ENCODE results near the gene SZT2.
A peak's percentile ranks its signal among the peaks of the same experiment; 100 is the strongest.

SZT2 gene

DNA sequence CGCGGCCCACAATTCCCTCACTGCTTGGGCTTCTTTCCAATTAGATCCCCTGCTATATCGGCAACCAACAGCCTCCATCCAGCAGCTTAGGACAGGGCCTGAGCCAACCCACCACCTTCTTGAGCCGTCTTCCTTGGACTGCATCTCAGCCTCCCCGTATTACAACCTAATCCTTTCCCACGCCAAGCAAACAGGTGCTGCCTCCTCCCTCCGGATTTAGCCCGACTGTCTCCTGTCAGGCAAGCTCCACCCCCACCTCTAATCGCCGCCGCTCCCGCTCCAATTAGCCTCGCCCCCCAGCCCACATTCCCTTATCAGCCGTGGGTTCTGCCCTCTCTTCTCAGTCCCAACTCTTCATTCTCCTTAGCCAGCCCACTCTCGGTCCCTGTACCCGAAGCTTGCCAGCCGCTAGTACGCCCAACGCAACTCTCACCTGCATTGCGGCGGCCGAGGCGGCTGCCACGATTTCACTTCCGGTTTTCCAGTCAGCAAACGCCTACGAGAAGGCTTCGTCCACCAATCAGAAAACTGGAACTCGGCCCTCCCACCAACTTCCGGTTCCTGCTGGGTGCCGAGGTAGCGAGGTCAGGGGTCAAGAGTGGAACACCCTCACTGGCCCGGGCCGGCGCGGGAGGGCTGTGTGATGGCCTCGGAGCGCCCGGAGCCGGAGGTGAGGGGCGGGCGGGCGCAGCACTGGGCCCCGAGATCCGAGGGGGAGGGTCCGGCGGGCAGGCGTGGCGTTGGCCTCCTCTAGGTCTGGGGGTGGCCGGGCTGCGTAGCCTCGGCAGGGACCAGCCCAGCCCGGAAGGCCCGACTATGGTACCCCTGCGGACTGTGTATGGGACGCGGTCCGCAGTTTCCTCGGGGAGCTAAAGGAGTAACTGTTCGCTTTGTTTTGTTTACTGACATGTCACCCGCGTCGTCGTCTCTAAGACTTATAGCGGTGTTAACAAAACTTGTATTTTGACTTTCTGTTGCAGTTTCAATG is at the start of gene SZT2, which contains the start of gene MED8:
TSS of gene SZT2 (plus strand) at position 574 of the 988 bp plus-strand sequence. CDS start at position 644, 70 bp downstream.
TSS of gene MED8 (minus strand) at position 475 of the 988 bp plus-strand sequence. CDS start at position 439, 36 bp downstream.
- peak; percentile 66 for FAIRE-seq

DNA sequence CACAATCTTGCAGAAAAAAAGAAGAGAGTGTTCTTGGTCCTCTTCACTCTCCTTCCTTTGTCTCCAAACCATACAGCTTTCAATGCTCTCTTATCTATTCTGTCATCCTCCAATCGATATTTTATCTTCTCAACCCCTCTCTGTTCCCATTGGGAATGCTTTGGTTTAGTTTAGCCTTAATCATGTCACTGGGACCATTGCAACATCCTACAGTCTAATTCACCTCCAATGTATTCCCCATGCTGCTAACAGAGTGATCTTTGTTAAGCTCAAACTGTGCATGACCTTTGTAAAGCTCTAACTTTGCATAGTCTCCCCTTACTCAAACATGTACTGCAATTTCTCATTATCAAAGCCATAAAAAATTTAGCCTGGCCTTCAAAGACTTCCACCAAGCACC is 49.1 kb upstream of the SZT2 start:
- FAIRE-seq = no peak

DNA sequence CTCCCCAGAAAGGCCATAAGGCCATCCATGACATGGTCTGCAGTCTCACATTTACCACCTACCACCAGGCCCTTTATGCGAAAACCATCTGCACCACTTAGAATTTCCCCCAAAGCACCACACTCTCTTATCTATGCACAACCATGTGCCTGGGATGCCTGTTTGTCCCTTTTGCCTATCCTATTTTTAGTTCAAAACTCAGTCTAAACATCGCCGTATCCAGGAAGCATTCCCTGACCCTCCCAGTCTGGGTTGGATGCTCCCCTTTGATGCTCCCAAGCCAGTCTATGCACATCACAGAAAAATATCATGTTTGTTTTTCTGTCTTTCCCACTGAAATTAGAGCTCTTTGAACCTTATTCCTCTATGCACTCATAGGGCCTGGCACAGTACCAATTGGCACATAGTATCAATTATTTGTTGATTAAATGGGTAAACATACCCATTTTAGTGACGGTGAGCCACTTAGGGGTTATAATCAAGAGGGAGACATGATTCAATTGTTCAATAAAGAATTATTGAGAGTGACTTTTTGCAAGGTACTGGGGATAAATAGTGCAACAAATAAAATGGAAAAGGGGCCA is 45.3 kb upstream of the SZT2 start:
- no peak for FAIRE-seq

DNA sequence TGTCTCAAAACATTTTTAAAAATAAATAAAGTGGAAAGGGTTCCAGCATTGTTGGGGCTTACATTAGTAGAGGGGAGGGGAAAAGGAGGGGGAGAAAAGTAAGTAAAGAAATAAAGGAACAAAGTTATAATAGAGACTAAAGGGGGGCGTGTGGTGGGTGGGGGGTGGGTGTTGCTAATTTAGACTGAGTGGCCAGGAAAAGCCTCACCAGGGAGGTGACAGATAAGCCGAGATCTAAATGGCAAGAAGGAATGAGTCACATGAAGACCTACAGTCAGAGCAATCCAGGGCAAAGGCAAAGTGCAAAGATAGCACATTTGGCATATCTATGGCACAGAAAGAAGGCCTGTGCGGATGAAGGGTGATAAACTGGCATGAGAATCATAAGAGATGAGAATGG is 44.6 kb upstream of the SZT2 start:
- FAIRE-seq = no peak

DNA sequence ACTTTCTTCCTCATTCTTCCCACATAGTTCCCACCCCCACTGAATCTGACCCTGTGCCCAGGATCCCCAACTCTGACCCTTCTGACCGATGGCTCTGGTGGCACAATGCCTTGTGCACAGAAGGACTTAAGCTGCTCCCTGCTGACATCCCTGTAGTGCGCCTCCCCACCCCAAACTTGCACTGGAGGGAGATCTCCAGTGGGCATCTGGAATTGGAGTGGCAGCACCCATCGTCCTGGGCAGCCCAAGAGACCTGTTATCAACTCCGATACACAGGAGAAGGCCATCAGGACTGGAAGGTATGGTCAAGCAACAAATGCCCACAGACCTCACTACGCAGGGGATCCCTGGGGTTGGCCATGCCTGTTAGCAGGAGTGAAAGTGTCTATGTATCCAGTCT is 43.1 kb upstream of the SZT2 start:
- no peak for FAIRE-seq

DNA sequence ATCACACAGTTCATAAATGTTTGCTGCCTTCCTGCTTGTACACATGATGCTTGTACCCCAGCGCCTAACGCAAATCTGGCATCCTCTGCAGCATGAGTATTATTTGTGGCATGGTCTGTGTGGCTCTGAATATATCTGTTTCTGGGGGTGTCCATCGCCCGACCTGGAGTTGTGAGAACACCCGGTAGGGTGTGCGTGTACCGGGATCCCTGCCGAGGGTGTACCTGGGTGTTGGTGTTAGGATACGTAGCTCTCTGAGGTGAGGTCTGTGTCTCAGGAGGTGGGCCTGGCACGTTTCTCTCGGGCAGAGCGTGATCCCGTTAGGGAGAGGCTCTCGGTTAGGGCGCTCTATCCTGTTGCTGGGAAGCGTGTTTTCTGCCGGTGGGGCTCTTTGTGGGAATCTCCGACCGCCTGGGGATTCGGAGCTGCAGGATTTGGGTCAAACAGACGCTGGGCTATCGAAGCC is 41.3 kb upstream of the SZT2 start:
- FAIRE-seq = no peak

DNA sequence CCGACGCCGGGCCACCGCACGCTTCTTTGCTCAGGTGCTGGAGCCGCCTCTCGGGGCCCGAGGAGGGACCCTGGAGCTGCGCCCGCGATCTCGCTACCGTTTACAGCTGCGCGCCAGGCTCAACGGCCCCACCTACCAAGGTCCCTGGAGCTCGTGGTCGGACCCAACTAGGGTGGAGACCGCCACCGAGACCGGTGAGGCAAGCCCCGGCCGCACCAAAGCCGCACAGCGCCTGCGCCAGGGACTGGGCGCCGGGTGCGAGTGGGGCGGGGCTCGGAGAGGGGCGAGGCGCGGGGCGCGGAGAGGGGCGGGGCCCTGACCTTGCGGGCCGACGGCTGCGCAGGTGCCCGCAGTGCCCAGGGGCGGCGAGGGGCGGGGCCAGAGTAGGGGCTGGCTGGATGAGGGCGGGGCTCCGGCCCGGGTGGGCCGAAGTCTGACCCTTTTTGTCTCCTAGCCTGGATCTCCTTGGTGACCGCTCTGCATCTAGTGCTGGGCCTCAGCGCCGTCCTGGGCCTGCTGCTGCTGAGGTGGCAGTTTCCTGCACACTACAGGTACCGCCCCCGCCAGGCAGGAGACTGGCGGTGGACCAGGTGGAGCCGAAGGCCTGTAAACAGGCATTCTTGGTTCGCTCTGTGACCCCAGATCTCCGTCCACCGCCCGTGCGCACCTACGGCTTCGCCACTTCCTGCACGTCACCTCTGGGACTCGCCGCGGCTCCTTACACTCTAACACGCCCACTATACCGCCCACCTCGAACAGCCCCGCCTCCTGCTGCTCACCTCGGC is 40.7 kb upstream of the SZT2 start:
- FAIRE-seq = no peak

DNA sequence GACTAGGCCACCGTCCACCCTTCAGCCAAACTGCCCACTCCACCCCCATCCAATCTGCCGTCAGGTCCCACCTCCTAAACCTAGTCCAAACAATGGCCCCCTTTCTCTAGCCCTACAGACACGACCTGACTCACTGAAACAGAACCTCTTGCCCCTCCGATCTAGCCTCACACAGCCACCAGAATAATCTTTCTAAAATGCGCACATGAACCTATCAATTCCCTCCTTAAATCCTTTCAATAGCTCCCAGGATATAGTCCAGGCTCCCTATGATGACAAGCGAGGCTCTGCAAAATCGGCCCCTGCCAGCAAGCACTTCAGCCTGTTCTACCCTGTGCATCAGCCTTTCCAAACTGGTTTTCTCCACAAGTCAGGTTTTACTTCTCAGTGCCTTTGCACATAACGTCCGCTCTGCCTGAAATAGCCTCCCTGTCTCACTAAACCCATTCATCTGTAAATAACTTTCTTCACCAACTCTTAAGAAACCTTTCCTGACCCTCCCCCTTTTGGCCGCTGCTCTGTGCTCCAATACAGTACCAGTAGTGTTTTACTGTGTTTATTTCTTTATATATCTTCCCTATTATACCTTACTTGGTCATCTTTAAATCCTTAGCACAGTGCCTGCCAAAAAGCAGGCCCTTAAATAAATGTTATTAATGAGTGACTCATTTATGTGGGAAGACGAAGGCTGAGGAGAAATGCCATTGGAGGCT is 39.9 kb upstream of the SZT2 start:
- no peak for FAIRE-seq

DNA sequence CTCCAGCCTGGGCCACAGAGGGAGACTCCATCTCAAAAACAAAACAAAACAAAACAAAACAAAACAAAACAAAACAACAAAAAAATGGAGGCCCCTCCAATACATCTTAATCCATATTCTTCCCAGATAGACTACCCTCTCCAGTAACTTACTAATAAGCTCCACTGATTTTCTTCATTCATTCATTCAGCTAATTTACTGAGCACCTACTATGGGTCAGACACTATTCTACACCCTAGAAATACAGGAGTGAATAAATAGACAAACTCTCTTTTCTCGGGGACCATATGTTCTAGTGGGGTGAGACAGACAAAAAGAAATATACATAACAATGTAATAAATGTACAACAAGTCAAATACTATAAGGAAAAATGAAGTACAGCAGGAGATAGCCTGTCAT is 38.7 kb upstream of the SZT2 start:
- FAIRE-seq = no peak

DNA sequence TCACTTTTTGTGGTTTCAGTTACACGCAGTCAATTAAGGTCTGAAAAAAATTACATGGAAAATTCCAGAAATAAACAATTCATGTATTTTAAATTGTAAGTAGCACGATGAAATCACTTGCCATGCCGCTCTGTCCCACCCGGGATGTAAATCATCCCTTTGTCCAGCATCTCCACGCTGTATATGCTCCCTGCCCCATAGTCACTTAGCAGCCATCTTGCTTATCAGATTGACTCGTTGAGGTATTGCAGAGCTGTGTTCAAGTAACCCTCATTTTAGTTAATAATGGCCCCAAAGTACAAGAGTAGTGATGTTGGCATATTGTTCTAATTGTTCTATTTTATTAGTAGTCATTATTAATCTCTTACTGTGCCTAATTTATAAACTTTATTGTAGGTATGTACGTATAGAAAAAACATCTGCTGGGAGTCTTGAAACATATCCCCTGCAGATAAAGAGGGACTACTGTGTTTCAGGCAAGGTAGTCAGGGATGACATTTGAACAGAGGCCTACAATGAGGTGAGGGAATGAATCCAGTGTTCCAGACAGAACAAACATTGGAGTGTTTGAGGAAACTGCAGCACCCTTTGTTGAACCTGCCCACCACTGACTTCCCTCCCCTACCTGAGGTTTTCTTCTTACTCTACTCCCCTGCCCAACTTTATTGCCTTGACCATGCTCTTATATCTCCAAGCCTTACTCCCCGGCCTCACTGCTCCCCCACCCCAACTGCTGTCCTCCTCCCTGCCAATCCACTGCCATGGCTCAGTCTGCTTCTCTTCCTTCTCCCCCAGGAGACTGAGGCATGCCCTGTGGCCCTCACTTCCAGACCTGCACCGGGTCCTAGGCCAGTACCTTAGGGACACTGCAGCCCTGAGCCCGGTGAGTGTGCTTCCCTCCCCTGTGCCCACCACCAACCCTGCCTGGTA is 38.0 kb upstream of the SZT2 start:
- FAIRE-seq = no peak

DNA sequence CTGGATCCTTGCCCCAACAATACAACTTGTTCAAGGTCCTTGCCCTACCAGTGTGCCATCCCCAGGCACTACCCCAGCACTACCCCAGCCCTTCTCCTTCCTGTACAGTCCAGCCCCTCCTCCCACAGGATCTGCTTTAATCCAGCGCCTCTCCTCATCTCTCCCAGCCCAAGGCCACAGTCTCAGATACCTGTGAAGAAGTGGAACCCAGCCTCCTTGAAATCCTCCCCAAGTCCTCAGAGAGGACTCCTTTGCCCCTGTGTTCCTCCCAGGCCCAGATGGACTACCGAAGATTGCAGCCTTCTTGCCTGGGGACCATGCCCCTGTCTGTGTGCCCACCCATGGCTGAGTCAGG is 37.4 kb upstream of the SZT2 start:
- no peak for FAIRE-seq

DNA sequence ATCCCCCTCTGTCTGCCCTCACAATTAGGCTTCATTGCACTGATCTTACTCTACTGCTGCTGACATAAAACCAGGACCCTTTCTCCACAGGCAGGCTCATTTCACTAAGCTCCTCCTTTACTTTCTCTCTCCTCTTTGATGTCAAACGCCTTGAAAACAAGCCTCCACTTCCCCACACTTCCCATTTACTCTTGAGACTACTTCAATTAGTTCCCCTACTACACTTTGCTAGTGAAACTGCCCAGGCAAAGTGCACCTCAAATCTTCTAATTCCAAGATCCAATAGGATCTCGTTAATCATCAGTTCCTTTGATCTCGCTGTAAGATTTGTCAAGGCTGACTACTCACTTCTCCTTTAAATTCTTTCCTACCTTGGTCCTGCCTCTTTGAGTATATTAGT is 36.8 kb upstream of the SZT2 start:
- FAIRE-seq = no peak

DNA sequence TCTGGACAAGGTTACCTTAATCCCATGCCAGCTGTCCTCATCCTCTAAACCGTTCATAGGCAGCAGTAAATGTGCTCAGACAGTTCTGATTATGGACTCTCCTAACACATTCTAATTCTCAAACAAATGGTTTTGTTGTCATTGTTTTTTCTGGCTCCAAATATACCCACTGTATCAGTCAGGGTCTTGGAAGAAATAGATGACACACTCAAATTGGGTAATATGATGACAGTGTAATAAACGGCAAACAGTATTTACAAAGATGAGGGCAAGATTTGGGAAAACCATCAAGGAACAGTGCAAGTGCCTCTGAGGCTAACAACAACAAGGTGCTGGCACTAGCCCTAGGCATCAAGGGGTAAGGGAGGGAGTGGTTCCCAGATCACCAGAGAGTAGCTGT is 35.2 kb upstream of the SZT2 start:
- no peak for FAIRE-seq

DNA sequence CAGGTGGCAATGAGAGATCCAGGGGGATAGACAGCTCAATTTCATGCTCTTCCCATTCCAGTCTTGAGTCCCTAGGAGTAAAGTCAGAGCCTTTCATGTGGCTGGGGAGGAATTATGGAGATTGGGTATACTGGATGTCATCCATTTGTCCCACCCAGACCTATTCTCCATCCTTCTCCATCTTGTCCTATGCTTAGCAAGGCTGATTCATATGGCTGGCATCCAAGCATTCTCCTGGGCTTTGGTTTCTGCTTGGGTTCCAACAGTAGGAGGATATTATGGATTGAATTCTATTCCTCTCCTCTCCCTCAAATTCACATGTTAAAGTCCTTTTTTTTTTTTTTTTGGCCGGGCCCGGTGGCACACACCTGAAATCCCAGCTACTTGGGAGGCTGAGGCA is 34.8 kb upstream of the SZT2 start:
- FAIRE-seq = no peak

DNA sequence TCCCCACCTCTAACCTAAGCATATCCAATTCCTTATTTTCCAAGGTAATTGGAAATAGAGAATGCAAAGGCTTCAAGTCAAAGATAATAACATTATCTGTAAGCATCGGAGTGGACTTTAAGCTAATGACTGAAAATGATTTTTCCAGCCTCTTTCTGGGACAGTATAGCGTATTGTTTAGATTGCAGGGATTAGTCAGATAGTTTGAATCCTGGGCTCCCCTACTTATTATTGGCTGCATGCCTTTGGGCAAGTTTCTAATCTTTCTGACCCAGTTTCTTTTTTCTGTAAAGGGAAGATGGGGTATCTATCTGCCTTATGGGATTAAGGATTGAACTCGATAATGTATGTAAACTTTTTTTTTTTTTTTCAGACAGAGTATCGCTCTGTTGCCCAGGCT is 32.4 kb upstream of the SZT2 start:
- no peak for FAIRE-seq

DNA sequence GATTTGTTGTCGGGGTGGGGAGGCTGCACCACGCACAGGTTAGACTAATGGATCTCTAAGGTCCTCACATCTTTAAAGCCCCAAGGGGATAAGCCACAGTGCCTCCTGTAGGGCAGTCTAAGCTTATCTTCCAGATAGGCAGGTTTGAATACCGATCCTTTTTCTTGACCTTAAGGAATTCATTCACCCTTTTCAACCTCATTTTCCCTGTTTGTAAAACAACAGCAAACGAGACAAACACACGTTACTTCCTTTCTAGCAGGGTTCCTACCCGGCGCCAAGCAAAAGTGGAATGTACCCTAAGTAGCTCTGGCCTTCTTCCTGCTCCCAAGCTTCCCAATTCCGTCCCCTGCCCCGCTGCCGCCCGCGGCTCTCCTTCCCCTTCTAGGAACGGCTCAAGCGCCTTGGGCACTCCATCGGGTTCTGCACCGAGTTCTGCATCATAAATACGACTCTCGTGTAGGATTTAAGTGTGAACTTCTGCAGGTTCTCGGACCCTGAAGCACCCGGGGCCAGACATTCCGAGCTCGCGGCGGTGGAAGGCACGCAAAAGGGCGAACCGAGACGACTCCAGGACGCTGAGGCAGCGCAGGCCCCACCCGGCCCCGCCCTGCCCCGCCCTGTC is 31.5 kb upstream of the SZT2 start:
- FAIRE-seq = no peak

DNA sequence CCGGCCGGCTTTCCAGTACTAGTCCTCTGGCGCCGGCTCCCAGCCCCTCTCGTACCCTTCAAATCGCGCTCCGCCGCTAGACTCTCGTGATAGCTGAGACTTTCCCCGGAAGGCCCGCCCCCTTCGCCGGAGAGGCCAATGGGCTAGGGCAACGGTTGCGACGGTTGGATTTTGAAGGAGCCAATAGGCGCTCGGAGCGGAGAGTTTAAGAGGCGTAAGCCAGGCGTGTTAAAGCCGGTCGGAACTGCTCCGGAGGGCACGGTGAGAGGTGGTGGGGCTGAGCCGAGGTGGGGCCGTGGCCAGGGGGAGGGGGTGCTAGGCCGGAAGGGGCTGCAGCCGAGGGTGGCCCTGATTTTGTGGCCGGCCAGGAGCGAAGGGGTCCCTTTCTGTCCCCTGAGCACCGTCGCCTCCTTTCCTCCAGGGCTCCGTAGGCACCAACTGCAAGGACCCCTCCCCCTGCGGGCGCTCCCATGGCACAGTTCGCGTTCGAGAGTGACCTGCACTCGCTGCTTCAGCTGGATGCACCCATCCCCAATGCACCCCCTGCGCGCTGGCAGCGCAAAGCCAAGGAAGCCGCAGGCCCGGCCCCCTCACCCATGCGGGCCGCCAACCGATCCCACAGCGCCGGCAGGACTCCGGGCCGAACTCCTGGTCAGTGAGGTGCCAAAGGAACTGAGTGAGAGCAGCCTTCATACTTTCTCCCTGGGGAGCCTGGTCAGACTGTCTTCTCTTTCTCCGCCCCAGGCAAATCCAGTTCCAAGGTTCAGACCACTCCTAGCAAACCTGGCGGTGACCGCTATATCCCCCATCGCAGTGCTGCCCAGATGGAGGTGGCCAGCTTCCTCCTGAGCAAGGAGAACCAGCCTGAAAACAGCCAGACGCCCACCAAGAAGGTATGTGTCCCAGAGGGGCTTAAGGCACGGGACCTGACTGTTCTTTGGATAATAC is 30.7 kb upstream of the SZT2 start, which contains the start of gene CDC20:
TSS of gene CDC20 (plus strand) at position 236 of the 948 bp plus-strand sequence. CDS start at position 471, 235 bp downstream.
- FAIRE-seq = peak; percentile 92

DNA sequence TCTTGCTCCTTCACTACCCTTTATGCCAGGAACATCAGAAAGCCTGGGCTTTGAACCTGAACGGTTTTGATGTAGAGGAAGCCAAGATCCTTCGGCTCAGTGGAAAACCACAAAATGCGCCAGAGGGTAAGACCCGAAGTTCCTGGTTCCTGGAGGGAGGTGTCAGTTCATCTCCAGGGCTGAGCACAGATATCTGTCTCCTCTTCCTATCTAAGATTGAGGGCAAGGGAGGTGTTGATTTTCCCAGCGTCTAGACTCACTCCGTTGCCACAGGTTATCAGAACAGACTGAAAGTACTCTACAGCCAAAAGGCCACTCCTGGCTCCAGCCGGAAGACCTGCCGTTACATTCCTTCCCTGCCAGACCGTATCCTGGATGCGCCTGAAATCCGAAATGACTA is 30.0 kb upstream of the SZT2 start:
- FAIRE-seq = no peak

DNA sequence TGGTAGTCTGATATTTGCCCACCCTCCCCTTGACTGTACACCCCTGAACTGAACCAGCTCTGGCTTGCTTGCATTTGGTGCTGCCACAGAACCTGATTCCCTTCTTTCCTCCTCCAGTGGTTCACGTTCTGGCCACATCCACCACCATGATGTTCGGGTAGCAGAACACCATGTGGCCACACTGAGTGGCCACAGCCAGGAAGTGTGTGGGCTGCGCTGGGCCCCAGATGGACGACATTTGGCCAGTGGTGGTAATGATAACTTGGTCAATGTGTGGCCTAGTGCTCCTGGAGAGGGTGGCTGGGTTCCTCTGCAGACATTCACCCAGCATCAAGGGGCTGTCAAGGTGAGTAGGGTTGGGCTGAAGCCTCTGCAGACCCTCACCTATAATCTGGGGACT is 29.1 kb upstream of the SZT2 start:
- no peak for FAIRE-seq

All from A204.1 (cell line).